KOPT-K1 (cell line): ENCODE measurements around the gene LRRC4C.

Source experiments
- H3K27ac ChIP-seq: fragments of 200-600 bp; sonication (generic); 2 replicates; pipeline ENCODE4 v1.5.1; 2016; ENCODE audit warnings: antibody characterized with exemption, mild to moderate bottlenecking, low read depth, low read length; ENCODE audit not compliant: poor library complexity, severe bottlenecking
- H3K36me3 ChIP-seq: fragments of 200-600 bp; sonication (generic); 2 replicates; pipeline ENCODE4 v1.5.1; 2017; ENCODE audit warnings: antibody characterized with exemption, mild to moderate bottlenecking, low read length, moderate library complexity; ENCODE audit not compliant: insufficient read depth
- H3K9me3 ChIP-seq: fragments of 200-600 bp; sonication (generic); 2 replicates; pipeline ENCODE4 v1.5.1; 2017; ENCODE audit warnings: antibody characterized with exemption, low read length, mild to moderate bottlenecking; ENCODE audit not compliant: insufficient read depth, poor library complexity, severe bottlenecking

LRRC4C gene

DNA sequence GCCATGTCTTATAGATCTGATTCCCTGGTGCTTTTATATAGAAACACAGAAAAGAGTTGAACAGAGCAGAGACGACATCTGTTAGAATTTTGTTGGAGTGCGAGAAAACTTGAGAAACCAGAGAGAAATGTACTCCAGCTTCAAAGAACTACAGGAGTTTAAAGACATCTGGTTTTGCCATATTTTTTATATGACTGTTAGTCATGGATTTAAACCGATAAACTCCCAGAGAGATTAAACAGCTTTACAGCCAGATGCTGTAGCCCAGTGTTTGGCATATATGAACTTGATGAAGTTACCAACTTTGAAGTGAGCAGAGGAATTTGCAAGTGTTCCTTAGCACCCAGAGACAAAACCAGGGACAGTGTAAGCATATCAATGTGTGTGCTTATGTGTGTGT is 1083.1 kb downstream of the LRRC4C start:
- Histone ChIP-seq H3K9me3 (no peaks in the 10 kb centered on the region), H3K27ac (no peak overlapping the region), H3K36me3 (no peaks in the 10 kb centered on the region)

DNA sequence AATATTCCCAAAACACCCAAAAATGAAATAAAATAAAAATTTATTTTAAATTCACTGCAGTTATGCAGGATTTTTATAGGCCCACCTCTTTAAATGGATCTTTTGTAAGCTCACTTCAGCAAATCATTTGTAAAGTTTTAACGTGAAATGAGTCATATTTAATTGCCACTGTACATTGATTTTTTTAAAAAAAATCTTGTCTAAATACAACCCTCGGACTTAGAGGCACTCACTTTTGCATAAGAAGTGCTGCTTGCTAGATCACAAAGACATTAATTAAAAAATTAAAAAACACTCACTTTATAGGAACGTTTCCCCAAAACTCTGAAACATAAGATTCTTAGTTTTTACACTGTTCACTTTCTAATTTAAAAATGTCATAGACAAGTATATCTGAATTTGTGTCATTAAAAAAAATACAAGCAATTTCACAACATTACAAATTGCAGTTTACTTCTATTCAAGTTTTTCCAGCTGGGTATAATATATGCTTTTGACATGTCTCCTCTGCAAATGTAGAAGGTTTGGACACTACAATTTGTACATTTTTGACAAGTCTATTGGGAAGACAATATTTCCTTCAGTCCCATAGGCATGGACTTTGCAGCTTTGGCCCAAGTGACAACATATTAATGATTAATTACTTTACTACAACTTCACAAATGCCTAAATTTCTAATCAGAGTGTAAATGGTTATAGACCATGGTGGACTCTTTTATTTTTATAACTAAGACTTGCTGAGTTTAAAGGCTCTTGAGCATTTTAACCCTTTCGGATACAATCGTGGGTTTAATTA is 1088.4 kb downstream of the LRRC4C start:
- no peaks in the 10 kb centered on the region for H3K9me3 ChIP-seq
- no peaks in the 10 kb centered on the region for H3K36me3 ChIP-seq

DNA sequence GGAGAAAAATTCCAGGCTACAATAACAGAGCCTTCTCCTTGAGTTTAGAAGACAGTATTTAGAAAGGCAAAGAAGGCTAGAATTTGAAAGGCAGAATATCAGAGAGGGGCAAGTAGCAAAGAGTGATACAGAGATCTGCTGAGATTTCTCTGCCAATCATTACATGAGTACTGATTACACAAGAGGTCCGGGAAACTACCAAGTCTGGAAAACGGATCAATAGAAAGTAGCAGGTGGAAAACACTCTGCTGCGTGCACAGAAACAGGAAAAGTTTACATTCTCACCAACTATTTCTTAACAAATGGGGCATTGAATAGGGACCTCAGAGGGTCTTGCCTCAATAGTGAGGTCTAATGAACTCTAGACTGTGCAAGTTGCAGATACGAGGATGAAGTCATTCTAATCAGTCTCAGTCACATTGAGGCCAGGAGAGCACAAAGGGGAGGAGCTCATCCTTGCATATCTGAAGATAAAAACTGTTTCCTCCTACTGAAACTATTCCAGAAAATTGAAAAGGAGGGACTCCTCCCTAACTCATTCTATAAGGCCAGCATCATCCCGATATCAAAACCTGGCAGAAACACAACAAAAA is 1099.2 kb downstream of the LRRC4C start:
- Histone ChIP-seq H3K36me3 (no peaks in the 10 kb centered on the region), H3K27ac (no peak overlapping the region), H3K9me3 (no peaks in the 10 kb centered on the region)

More for the DNA sequence above, 1088.4 kb downstream of the LRRC4C start:
- no peak overlapping the region for H3K27ac ChIP-seq

DNA sequence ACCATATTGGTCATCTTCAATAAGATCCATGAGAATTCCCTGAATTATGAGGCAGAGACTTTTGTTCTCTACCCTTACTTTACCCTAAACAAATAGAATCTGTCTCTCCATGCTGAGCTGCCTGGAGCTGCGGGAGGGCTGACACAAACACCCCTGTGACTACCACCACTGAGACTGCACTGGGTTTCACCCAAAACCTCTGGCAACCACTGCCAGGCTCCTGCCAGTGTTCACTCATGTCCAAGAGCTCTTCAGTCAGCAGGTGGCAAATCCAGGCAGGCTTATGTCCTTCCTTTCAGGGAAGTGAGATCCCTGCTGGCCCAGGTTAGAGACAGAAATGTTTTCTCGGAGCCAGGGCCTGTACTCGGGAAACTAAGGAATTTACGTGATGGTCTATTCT is 1105.3 kb downstream of the LRRC4C start:
- Histone ChIP-seq H3K36me3 (no peaks in the 10 kb centered on the region), H3K27ac (no peak overlapping the region), H3K9me3 (no peaks in the 10 kb centered on the region)

DNA sequence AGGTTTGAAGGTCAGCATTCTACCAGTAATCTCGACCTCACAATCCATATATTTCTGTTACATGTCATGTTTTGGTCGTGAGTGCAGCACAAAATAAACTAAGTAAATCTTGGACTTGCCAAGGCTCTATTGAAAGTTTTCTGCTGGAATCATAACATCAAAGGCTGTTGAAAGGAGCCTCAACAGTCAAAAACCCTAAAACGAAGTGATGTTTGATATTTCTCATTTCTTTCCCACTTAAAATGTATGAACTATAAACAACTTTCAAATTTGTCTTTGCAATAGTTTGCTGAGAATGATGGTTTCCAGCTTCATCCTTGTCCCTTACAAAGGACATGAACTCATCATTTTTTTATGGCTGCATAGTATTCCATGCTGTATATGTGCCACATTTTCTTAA is 1118.5 kb downstream of the LRRC4C start:
- H3K9me3 ChIP-seq: no peaks in the 10 kb centered on the region
- no peaks in the 10 kb centered on the region for H3K36me3 ChIP-seq
- no peak overlapping the region for H3K27ac ChIP-seq

DNA sequence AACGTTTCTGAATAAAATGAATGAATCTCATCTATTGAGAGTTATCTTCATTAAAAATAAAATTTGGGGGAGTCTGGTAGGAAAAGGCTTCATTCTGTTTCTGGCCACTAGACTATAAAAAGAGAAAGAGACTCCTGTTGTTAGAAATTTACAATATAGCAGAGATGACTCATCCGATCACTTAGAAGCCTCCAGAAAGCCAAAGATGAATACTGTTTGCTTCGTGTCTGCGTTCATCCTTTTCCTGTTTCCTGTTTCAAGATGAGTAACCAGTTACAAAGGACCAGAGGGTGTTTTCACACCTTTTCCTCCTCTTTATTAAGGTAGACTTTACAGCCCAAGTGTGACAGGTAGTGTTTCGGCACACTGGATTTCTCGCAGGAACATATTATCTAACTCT is 1120.7 kb downstream of the LRRC4C start:
- no peaks in the 10 kb centered on the region for H3K36me3 ChIP-seq
- H3K9me3 ChIP-seq: no peaks in the 10 kb centered on the region
- no peak overlapping the region for H3K27ac ChIP-seq

DNA sequence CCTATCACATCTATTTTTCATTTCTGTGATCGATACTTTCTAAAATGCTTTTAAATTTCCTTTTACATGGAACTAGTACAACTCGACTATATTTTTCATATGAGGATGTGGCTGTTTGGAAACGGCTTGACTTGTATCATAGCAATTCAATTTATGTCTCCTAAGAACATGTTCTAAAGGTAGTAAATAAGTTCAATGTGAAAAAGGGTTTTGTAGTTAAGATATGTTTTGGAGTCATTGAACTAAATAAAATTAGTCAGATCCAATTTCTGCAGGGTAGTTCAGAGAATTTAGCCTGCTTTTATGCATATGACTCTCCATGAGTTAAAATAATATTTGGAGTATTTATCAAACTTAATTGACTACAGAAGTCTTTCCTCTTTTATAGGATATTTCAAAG is 1121.4 kb downstream of the LRRC4C start:
- Histone ChIP-seq H3K36me3 (no peaks in the 10 kb centered on the region), H3K9me3 (no peaks in the 10 kb centered on the region), H3K27ac (no peak overlapping the region)

DNA sequence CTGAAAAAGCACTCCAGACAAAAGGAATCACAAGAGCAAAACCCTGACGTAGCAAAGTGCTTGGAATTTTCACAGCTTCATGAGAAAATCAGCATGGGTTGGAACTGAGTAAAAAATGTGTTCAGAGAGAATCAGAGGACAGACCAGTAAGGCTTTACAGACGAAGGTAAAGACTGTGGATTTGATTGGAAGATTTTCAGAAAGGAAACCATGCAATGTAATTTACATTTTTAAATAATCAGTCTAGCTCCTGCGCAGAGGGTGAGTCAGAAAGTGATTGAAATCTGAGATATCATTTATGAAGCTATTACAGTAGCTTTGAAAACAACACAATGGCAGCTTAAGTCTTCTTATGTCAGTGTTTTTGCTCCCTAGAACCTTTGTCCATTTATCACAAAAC is 1122.3 kb downstream of the LRRC4C start:
- Histone ChIP-seq H3K27ac (no peak overlapping the region), H3K9me3 (no peaks in the 10 kb centered on the region), H3K36me3 (no peaks in the 10 kb centered on the region)

DNA sequence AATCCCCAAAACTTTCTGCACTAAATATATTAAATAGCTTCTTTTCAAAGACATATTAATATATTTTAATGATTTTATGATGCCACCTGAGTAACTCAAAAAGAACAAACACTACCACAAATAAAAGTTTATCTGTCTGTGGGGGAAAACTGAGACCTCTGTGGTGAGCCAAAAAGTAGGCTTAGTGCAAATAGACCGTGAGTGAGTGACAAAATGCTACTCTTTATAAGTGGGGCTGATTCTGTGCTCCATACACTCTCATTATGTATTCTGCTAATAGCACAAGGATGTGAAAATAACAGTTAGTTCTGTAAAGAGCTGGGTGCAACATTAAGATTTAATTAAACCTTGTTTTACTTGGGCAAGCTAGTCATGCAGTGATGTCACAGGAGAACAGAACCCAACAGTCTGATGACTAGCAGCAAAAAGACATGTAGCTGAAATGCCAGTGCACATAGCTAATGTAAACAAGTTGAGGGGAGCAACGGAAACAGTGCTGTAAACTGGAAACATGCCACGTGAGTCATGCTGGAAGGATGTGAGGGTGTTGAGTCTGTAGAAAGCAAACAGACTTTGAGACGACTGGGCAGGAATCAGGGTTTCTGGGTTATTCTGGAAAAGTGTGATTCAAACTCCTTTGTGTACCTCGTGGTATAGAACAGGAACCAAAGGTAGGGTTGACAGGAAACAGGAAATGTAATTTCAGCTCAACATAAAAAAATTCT is 1130.4 kb downstream of the LRRC4C start:
- Histone ChIP-seq H3K36me3 (no peaks in the 10 kb centered on the region), H3K9me3 (no peaks in the 10 kb centered on the region), H3K27ac (no peak overlapping the region)

DNA sequence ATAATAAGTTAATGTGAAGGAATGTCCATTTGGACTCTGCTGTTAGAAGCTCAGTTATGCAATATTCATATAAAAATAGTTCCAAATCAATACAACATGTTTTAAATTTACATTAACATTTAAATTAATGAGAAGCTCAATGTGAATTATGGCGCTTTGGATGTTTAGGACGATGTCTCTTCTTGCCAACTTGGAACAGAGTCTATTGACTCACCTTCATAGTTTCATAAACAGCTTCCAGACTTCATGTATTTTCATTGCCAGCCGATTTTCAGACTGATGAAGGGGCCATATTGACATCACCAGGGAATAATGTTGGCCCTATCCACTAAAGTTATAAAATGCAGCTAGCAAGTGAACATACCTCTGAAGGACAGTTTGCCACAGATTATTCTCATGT is 1136.2 kb downstream of the LRRC4C start:
- Histone ChIP-seq H3K36me3 (no peaks in the 10 kb centered on the region), H3K27ac (no peak overlapping the region), H3K9me3 (no peaks in the 10 kb centered on the region)

DNA sequence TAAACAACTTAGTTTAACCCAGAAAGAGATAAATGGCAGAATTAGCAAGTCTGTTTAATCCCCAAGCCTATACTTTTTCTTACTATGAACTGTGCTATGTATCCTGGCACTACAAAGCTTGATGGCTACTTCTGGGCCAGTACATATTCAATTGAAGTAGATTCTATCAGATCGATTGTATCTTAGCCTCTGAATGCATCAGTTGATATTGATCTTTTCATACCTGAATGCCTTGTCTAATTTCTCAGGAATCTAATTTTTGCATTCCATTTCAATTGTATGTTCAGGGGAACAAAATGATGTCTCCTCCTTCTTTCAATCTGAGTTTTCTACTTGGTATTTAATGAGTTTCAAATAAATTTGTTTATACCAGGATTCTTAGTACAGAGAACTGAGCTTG is 1137.9 kb downstream of the LRRC4C start:
- Histone ChIP-seq H3K9me3 (no peaks in the 10 kb centered on the region), H3K27ac (no peak overlapping the region), H3K36me3 (no peaks in the 10 kb centered on the region)

DNA sequence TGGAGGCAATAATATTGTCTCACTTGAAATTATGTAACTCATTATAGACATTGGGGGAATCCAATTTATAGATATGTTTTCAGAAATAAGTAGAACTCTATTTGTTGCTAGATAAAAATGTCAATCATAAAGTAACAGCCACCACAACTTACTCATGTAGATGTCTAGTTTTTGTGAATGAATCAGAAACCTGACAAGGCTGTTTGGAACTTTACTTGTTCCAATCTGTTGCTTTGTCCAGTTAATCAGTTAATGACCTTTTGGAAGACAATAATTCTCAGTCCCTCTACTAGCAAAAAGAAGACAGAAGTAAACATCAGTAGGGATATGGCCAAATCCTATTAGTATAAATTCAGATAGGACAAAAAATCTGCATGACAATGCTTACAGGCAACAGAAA is 1143.3 kb downstream of the LRRC4C start:
- Histone ChIP-seq H3K27ac (no peak overlapping the region), H3K36me3 (no peaks in the 10 kb centered on the region), H3K9me3 (no peaks in the 10 kb centered on the region)

DNA sequence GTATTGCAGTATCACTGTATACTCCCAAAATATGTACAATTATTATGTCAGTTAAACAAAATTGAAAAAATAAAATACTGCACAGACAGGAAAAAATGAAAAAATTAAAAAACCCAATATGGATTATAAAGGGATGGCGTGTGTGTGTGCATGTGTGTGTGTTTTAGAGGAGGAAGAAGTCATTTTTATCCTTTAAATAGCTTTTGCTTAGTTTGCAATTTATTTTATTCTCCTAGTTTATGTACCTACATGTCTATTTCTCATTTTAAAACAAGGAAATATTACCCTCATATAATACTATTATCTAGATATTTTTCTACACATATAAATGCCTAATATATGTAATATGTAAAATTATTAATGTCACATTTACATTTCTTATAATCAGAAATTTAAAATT is 1144.3 kb downstream of the LRRC4C start:
- Histone ChIP-seq H3K36me3 (no peaks in the 10 kb centered on the region), H3K9me3 (no peaks in the 10 kb centered on the region), H3K27ac (no peak overlapping the region)

DNA sequence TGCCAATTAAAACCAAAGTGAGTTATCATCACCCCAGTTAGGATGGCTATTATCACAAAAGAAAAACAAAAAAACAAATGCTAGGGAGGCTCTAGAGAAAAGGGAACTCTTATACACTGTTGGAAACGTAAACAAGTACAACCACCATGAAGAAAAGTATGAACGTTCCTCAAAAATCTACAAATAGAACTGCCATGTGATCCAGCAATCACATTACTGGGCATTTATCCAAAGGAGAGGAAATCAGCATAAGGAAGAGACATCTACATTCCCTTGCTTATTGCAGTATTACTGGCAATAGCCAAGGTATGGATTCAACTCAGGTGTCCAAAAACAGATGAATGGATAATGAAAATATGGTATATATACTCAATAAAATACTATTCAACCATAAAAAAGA is 1145.1 kb downstream of the LRRC4C start:
- no peaks in the 10 kb centered on the region for H3K9me3 ChIP-seq
- H3K36me3 ChIP-seq: no peaks in the 10 kb centered on the region
- no peak overlapping the region for H3K27ac ChIP-seq

DNA sequence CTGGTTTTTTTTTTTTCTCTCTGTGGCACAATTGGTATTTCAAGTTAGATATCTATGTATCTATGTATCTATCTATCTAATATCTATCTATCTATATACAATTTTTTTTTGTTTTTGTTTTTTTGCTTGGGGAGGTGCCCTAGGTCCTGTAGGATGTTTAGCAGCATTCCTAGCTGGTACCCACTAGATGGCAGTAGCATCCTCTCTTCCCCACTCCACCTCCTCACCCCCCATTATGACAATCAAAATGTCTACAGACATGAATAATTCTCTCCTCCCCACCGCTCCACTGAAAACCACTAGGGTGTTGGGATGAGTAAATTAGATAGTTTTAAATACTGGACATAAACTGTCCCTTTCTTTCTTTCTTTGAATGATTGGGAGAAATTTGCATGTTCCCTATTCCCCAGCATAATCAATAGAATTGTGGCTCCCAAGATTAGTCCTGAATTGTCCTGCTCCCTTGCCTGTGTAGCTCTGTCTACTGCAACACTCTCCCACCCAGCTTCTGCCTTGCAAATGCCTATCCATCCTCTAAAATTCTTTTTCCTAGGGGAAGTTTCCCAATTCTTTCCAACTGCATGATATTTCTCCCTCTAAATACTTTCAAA is 1152.4 kb downstream of the LRRC4C start:
- H3K27ac ChIP-seq: no peak overlapping the region
- no peaks in the 10 kb centered on the region for H3K9me3 ChIP-seq
- no peaks in the 10 kb centered on the region for H3K36me3 ChIP-seq
